ENCODE results near the gene CERS6. TPM values are rescaled to one million over a fixed set of nuclear protein-coding genes. Genes with fewer than 3 reads are reported as not detected.

Gene CERS6
- total and polyA plus RNA-seq, 2 of the 8 experiments (the other 6 are each of a cell fraction or from before 2014, with no cell fraction given), result 6.8 to 28.2 TPM

- no peak for TF ChIP-seq RBBP5 (IDR thresholded peaks at IDR 0.05; ENCODE audit: borderline replicate concordance, low read depth, low read length)
Measured at GRCh38 chr2:168567836-168568235, 111.8 kb downstream of the CERS6 start (continued).
